HepG2 (cell line): ENCODE measurements around the gene ART3. TPM values are rescaled to one million over a fixed set of nuclear protein-coding genes. Genes with fewer than 3 reads are reported as not detected.

ENCODE experiments used
- ATAC-seq: fragments of 200-7000 bp; cut with Tn5 transposase; 3 replicates; pipeline ENCODE4 v1.9.1; 2020; ENCODE audit warnings: mild to moderate bottlenecking, moderate library complexity
- BruUV-seq: library from RNA; stranded (reverse); fragments of 400-500 nt; replicated peaks from 2 replicates; lab custom pipeline; 2021; lab: Mats Ljungman, UMichigan
- CTCF ChIA-PET: fragments of 300-600 bp; formaldehyde crosslinking; extraction: SDS; loops from one replicate; lab custom pipeline; 2021; ENCODE audit warnings: low total read pairs, inconsistent platforms, low intra/inter-chr PET ratio; lab: Yijun Ruan, JAX
- POLR2A ChIA-PET: fragments of 350-600 bp; sonication (Branson Sonifier 250); formaldehyde crosslinking; loops from one replicate; lab custom pipeline; 2020; ENCODE audit warnings: antibody characterized with exemption, inconsistent platforms; lab: Yijun Ruan, JAX
- DNase-seq: peaks from one replicate; pipeline ENCODE4 v3.0.0-alpha.2; 2015; ENCODE audit warnings: low spot score
- FAIRE-seq: peaks from 3 replicates; lab custom pipeline; 2011; peaks lifted over from hg19 to GRCh38; lab: Jason Lieb, UNC
- H2AFZ ChIP-seq: one replicate; pipeline ENCODE4 v1.6.1; 2011; ENCODE audit warnings: low read length, inconsistent platforms
- H3K27ac ChIP-seq: fragments of 300-600 bp; 3 replicates; pipeline ENCODE4 v1.8.0; 2011; ENCODE audit warnings: mixed run types, mild to moderate bottlenecking, mixed read lengths, low read length, inconsistent platforms; ENCODE audit not compliant: insufficient read depth; ENCODE audit errors: extremely low read length
- H3K27me3 ChIP-seq, 2 experiments: fragments of 200-600 bp in 1 of 2; 2 replicates in 1 of 2; 3 replicates in 1 of 2; pipeline versions ENCODE4 v1.6.0 to v1.8.0; 2011; ENCODE audit warnings: low read length in 2 of 2, mild to moderate bottlenecking in 2 of 2, moderate library complexity in 2 of 2, inconsistent platforms in 1 of 2; ENCODE audit not compliant: insufficient read depth in 2 of 2, control insufficient read depth in 1 of 2
- H3K36me3 ChIP-seq, 2 experiments: fragments of 200-600 bp in 1 of 2; replicated peaks in 1 of 2; 2 replicates in 1 of 2; 3 replicates in 1 of 2; pipeline versions ENCODE4 v1.5.1 to v1.8.0; 2011; ENCODE audit warnings: low read length in 2 of 2, inconsistent platforms in 1 of 2; ENCODE audit not compliant: insufficient read depth in 2 of 2, control insufficient read depth in 1 of 2
- H3K4me1 ChIP-seq: 2 replicates; pipeline ENCODE4 v1.5.1; 2012; ENCODE audit warnings: low read length, inconsistent platforms; ENCODE audit not compliant: insufficient read depth
- H3K4me2 ChIP-seq: 2 replicates; pipeline ENCODE4 v1.6.0; 2011; ENCODE audit warnings: low read depth, low read length, inconsistent platforms
- H3K4me3 ChIP-seq, 3 experiments: fragments of 200-600 bp in 1 of 3; sonication (generic), shearing (Covaris generic) in 1 of 3; replicated peaks in 1 of 3; 2 replicates each; pipeline ENCODE4 v1.5.1; 2011 to 2016; ENCODE audit warnings: low read length in 3 of 3, inconsistent platforms in 2 of 3, low read depth in 2 of 3, mild to moderate bottlenecking in 2 of 3, control low read depth in 1 of 3, mixed read lengths in 1 of 3; ENCODE audit not compliant: insufficient read depth in 1 of 3
- H3K79me2 ChIP-seq: one replicate; pipeline ENCODE4 v1.6.1; 2011; ENCODE audit warnings: low read length, inconsistent platforms; ENCODE audit not compliant: insufficient read depth
- H3K9ac ChIP-seq: 2 replicates; pipeline ENCODE4 v1.6.0; 2011; ENCODE audit warnings: mild to moderate bottlenecking, low read depth, low read length, inconsistent platforms; ENCODE audit not compliant: insufficient read depth
- H3K9me3 ChIP-seq: 2 replicates; pipeline ENCODE4 v1.5.1; 2012; ENCODE audit warnings: mild to moderate bottlenecking, low read length
- H4K20me1 ChIP-seq: 2 replicates; pipeline ENCODE4 v1.6.0; 2011; ENCODE audit warnings: inconsistent platforms, mild to moderate bottlenecking, low read length, moderate library complexity; ENCODE audit not compliant: insufficient read depth
- CBX5 ChIP-seq: sonication (generic); formaldehyde crosslinking; IDR thresholded peaks from 2 replicates; pipeline ENCODE4 v1.4.0; 2020; ENCODE audit warnings: missing genetic modification reagents, borderline replicate concordance
- EEA1 ChIP-seq: sonication (generic); formaldehyde crosslinking; IDR thresholded peaks from 2 replicates; pipeline ENCODE4 v1.5.1; 2020; ENCODE audit warnings: mild to moderate bottlenecking, missing genetic modification reagents, borderline replicate concordance
- GATA4 ChIP-seq: sonication (generic); IDR thresholded peaks from 2 replicates; pipeline ENCODE4 v1.6.1; 2016; ENCODE audit warnings: antibody characterized with exemption, low read depth, borderline replicate concordance
- HNRNPH1 ChIP-seq: fragments of 200-400 bp; formaldehyde crosslinking; optimal IDR thresholded peaks from 2 replicates; pipeline ENCODE3; 2017; ENCODE audit warnings: mild to moderate bottlenecking, low read depth, low read length
- POLR2AphosphoS5 ChIP-seq: IDR thresholded peaks from 2 replicates; pipeline ENCODE4 v1.6.1; 2012; ENCODE audit warnings: low read depth, low read length
- RAD51 ChIP-seq: fragments of 450-650 bp; IDR thresholded peaks from 2 replicates; pipeline ENCODE4 v1.6.1; 2016; ENCODE audit warnings: borderline replicate concordance
- RFX5 ChIP-seq: IDR thresholded peaks from 2 replicates; pipeline ENCODE4 v1.6.1; 2011; ENCODE audit warnings: low read depth, low read length, improper control_type of control experiment
- SKI ChIP-seq: fragments of 450-650 bp; IDR thresholded peaks from one replicate; pipeline ENCODE4 v1.6.1; 2018; ENCODE audit warnings: mild to moderate bottlenecking; ENCODE audit not compliant: partially characterized antibody
- ZFP62 ChIP-seq: sonication (generic); formaldehyde crosslinking; IDR thresholded peaks from 2 replicates; pipeline ENCODE4 v1.4.0; 2020; ENCODE audit warnings: missing genetic modification reagents
- ZNF264 ChIP-seq: sonication (generic); formaldehyde crosslinking; IDR thresholded peaks from 2 replicates; pipeline ENCODE4 v1.4.0; 2020; ENCODE audit warnings: missing genetic modification reagents
- WGBS: methylation state at CpG from one replicate; pipeline ENCODE4 v1.1.6; 2017; ENCODE audit warnings: low lambda C conversion rate; 5-methylcytosine and 5-hydroxymethylcytosine counted together
- in situ Hi-C: cut with HindIII; loops from 2 replicates; pipeline ENCODE4 v1.10.0; 2017; ENCODE audit warnings: low pct_unique_long_range_greater_than_20kb; ENCODE audit not compliant: extremely low pct_ligation_motif_present
- intact Hi-C: fragments of 100-400 bp; cut with micrococcal nuclease; formaldehyde crosslinking; loops from one replicate; pipeline ENCODE4 v1.10.0; 2022; ENCODE audit not compliant: unreplicated experiment
- polyA plus RNA-seq, 8 experiments: library from polyadenylated mRNA; depleted of rRNA in 3 of 8; stranded (reverse) in 7 of 8; unstranded in 1 of 8; fragments of >200 nt; fragmentation: Illumina TruSeq in 4 of 8; extraction: Trizol in 4 of 8; gene quantifications; 2 replicates each; pipeline versions ENCODE4 v1.2.1 to v1.2.3, GENCODE V29; 2011 to 2016; ENCODE audit warnings: low read depth in 4 of 8, missing spikeins in 1 of 8, mixed read lengths in 1 of 8; ENCODE audit not compliant: insufficient read depth in 1 of 8
- total RNA-seq, 5 experiments: library from RNA; depleted of rRNA; stranded (reverse); fragments of >200 nt; fragmentation: Illumina TruSeq; extraction: Trizol; gene quantifications; 2 replicates each; pipeline ENCODE4 v1.2.3, GENCODE V29; 2016; ENCODE audit warnings: low read depth in 1 of 5
- TF ChIP-seq, protein P1 (sequence below): sonication (generic); formaldehyde crosslinking; IDR thresholded peaks from 2 replicates; pipeline ENCODE4 v1.8.0; 2022; ENCODE audit warnings: missing genetic modification reagents, low read depth, mild to moderate bottlenecking, borderline replicate concordance
- TF ChIP-seq, protein P2 (sequence below): sonication (generic); formaldehyde crosslinking; IDR thresholded peaks from 2 replicates; pipeline ENCODE4 v1.5.0; 2020; ENCODE audit warnings: mild to moderate bottlenecking, missing genetic modification reagents
- TF ChIP-seq, protein P3 (sequence below): IDR thresholded peaks from 2 replicates; pipeline ENCODE4 v1.6.1; 2016; ENCODE audit warnings: low read depth

The ART3 gene
- total and polyA plus RNA-seq, 2 of the 13 experiments (the other 11 are each of a cell fraction or from before 2014, with no cell fraction given), result not detected

GRCh38 chr4:76105652-76106051, 31.1 kb downstream of the ART3 start:
- FAIRE-seq, result no peak
- ChIA-PET POLR2A (no interaction called here), CTCF (no interaction called here)
- Histone ChIP-seq H3K9ac (no peak overlapping the region), H3K9me3 (no peaks in the 10 kb centered on the region), H3K27me3 (no peaks in the 10 kb centered on the region), H3K27ac (no peak overlapping the region), H3K79me2 (no peaks in the 10 kb centered on the region), H3K4me3 (no peak overlapping the region), H3K4me1 (no peaks in the 10 kb centered on the region), H4K20me1 (no peaks in the 10 kb centered on the region), H2AFZ (no peak overlapping the region), H3K4me2 (no peak overlapping the region), H3K36me3 (no peaks in the 10 kb centered on the region)
- 18% methylated on average over 3 of the region's 3 CpGs for whole genome bisulfite sequencing
- TF ChIP-seq RAD51 (no peak), SKI (no peak), EEA1 (CRISPR knock-in tag) (no peak), HNRNPH1 (no peak), RFX5 (no peak), ZFP62 (CRISPR knock-in tag) (no peak), POLR2AphosphoS5 (no peak), GATA4 (no peak)
- ATAC-seq, result peak; percentile 76
- BruUV-seq, result no TSS peak
- intact Hi-C loops (no loop called here), in situ Hi-C loops (no loop called here)
- DNase-seq, result no peak

- no TSS peak for BruUV-seq
- POLR2A ChIA-PET, result no interaction called here
- DNase-seq (no peak), FAIRE-seq (no peak), ATAC-seq (no peak)
- Histone ChIP-seq H2AFZ (no peak overlapping the region), H3K27me3 (no peaks in the 10 kb centered on the region), H3K27ac (no peak overlapping the region), H4K20me1 (no peaks in the 10 kb centered on the region), H3K4me3 (no peak overlapping the region), H3K9me3 (no peaks in the 10 kb centered on the region), H3K4me2 (no peak overlapping the region), H3K36me3 (no peaks in the 10 kb centered on the region), H3K79me2 (no peaks in the 10 kb centered on the region), H3K9ac (no peak overlapping the region), H3K4me1 (no peaks in the 10 kb centered on the region)
- CTCF ChIA-PET, result no interaction called here
- WGBS, result 20% methylated on average over 4 of the region's 4 CpGs
- intact Hi-C loops, result no loop called here
- in situ Hi-C loops, result no loop called here
- TF ChIP-seq, protein P1, sequence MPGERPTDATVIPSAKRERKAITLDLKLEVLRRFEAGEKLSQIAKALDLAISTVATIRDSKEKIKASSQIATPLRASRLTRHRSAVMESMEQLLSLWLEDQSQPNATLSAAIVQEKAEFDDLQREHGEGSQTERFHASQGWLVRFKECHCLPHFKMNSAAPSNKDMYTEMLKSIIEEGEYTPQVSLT (CRISPR knock-in tag), result no peak
- TF ChIP-seq ZNF264 (CRISPR knock-in tag) (no peak), CBX5 (no peak)
- TF ChIP-seq, protein P2, sequence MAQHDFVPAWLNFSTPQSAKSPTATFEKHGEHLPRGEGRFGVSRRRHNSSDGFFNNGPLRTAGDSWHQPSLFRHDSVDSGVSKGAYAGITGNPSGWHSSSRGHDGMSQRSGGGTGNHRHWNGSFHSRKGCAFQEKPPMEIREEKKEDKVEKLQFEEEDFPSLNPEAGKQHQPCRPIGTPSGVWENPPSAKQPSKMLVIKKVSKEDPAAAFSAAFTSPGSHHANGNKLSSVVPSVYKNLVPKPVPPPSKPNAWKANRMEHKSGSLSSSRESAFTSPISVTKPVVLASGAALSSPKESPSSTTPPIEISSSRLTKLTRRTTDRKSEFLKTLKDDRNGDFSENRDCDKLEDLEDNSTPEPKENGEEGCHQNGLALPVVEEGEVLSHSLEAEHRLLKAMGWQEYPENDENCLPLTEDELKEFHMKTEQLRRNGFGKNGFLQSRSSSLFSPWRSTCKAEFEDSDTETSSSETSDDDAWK, result no peak
- TF ChIP-seq, protein P3, sequence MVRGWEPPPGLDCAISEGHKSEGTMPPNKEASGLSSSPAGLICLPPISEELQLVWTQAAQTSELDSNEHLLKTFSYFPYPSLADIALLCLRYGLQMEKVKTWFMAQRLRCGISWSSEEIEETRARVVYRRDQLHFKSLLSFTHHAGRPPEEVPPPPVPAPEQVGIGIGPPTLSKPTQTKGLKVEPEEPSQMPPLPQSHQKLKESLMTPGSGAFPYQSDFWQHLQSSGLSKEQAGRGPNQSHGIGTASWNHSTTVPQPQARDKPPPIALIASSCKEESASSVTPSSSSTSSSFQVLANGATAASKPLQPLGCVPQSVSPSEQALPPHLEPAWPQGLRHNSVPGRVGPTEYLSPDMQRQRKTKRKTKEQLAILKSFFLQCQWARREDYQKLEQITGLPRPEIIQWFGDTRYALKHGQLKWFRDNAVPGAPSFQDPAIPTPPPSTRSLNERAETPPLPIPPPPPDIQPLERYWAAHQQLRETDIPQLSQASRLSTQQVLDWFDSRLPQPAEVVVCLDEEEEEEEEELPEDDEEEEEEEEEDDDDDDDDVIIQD (CRISPR knock-in tag), result no peak
Measured at GRCh38 chr4:76106442-76106841, 31.9 kb downstream of the ART3 start.
